DOHH2 (cell line): Measurements from ENCODE around the gene COL4A2.

ENCODE experiments used
- EZH2phosphoT487 ChIP-seq: fragments of 200-600 bp; sonication (generic); IDR thresholded peaks from 2 replicates; pipeline ENCODE4 v1.6.1; 2017; ENCODE audit warnings: borderline replicate concordance, mild to moderate bottlenecking, antibody characterized with exemption, low read length, moderate library complexity, mixed read lengths
- TF ChIP-seq, protein P1 (sequence below): fragments of 200-600 bp; sonication (generic); IDR thresholded peaks from one replicate; pipeline ENCODE4 v1.5.1; 2014; ENCODE audit warnings: antibody characterized with exemption, mild to moderate bottlenecking, low read depth, low read length; ENCODE audit not compliant: poor library complexity, severe bottlenecking

DNA sequence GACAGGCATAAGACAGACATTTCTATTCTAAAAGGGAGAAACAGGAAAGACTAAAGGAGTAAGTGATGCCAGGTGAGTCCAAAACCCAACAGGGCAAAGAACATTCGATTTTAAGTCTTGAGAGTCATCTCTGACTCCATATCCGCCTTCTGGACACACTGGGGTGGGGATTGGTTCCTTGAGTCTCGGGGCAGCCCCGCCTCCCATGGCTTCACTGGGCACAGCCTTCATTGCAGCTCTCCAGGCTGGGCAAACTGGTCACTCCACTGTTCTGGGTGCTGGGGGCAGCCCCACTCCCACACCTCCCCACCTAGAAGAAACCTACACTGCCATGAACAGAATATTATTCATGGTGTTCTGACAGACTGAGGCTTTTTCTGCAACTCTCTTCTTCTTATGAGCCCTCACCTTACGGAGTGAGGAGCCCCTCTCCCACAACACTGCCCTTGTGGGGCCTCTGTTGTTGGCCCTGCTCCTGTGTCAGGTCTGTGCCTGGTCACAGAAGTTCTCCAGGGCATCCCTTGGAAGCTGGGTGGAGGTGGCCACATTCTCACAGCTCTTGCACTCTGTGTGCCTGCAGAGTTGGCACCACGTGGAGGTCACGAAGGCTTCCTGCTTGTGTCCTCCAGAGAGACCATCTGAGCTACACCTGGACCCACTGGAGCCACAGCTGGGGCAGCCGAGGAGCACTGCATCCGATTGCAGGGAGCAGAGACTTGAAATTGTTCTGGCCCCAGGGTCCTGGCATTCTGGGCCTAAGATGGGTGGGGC is 95.4 kb downstream of the COL4A2 start:
- TF ChIP-seq EZH2phosphoT487, result no peak
- TF ChIP-seq, protein P1, sequence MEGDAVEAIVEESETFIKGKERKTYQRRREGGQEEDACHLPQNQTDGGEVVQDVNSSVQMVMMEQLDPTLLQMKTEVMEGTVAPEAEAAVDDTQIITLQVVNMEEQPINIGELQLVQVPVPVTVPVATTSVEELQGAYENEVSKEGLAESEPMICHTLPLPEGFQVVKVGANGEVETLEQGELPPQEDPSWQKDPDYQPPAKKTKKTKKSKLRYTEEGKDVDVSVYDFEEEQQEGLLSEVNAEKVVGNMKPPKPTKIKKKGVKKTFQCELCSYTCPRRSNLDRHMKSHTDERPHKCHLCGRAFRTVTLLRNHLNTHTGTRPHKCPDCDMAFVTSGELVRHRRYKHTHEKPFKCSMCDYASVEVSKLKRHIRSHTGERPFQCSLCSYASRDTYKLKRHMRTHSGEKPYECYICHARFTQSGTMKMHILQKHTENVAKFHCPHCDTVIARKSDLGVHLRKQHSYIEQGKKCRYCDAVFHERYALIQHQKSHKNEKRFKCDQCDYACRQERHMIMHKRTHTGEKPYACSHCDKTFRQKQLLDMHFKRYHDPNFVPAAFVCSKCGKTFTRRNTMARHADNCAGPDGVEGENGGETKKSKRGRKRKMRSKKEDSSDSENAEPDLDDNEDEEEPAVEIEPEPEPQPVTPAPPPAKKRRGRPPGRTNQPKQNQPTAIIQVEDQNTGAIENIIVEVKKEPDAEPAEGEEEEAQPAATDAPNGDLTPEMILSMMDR, result no peak
